HG02840 (cell line): ENCODE measurements around the gene OR6N2.

Experiments used
- ATAC-seq: cut with Tn5 transposase; IDR thresholded peaks from one replicate; pipeline ENCODE4 v1.9.1; 2021; ENCODE audit warnings: mild to moderate bottlenecking, moderate library complexity, moderate number of reproducible peaks; ENCODE audit not compliant: unreplicated experiment, low FRiP score

The OR6N2 gene

GRCh38 chr1:158771950-158772866 lies 8.8 kb downstream of the OR6N2 start, which contains the start of gene OR6N1:
Gene OR6N1 (minus strand): TSS chr1:158772195. CDS start chr1:158766682, 5,513 bp downstream.
- no peak for ATAC-seq

GRCh38 chr1:158754420-158754819 lies 26.6 kb downstream of the OR6N2 start, which contains the start of gene OR6K6:
Gene OR6K6 (plus strand): TSS chr1:158754720. CDS start chr1:158754888, 168 bp downstream.
- ATAC-seq, result no peak

GRCh38 chr1:158752155-158752712 lies 28.8 kb downstream of the OR6N2 start:
- no peak for ATAC-seq

- no peak for ATAC-seq
Measured at GRCh38 chr1:158735848-158736247, 45.2 kb downstream of the OR6N2 start.

- ATAC-seq, result no peak
Measured at GRCh38 chr1:158732524-158732923, 48.5 kb downstream of the OR6N2 start.

GRCh38 chr1:158731707-158732106 lies 49.3 kb downstream of the OR6N2 start:
- ATAC-seq, result no peak

GRCh38 chr1:158730453-158730852 lies 50.6 kb downstream of the OR6N2 start:
- no peak for ATAC-seq

GRCh38 chr1:158728510-158729225 lies 52.3 kb downstream of the OR6N2 start:
- no peak for ATAC-seq

- no peak for ATAC-seq
Measured at GRCh38 chr1:158724442-158724841, 56.6 kb downstream of the OR6N2 start.
